Activated CD4-positive, alpha-beta T cell treated with anti-CD3 and anti-CD28 coated beads for 36 hours (primary cell): Measurements from ENCODE around the gene SLC2A14. TPM values are rescaled to one million over a fixed set of nuclear protein-coding genes. Genes with fewer than 3 reads are reported as not detected.
"Not testable (repeated sequence)": the region's sequence is repeated elsewhere in the genome, so short reads cannot be mapped to it uniquely, and the experiment has no call there.

ENCODE experiments used
- ATAC-seq: fragments of 200-7000 bp; cut with Tn5 transposase; one replicate; pipeline ENCODE4 v1.10.0; 2021; ENCODE audit warnings: mild to moderate bottlenecking, moderate library complexity
- CTCF ChIA-PET: fragments of 350-600 bp; sonication (Branson Sonifier 250); formaldehyde crosslinking; loops from one replicate; lab custom pipeline; 2021; ENCODE audit warnings: antibody characterized with exemption; lab: Charles Lee
- POLR2A ChIA-PET: fragments of 350-600 bp; sonication (Branson Sonifier 250); formaldehyde crosslinking; loops from one replicate; lab custom pipeline; 2021; ENCODE audit warnings: antibody characterized with exemption, inconsistent platforms; lab: Charles Lee
- DNase-seq: peaks from one replicate; pipeline ENCODE4 v3.0.0-alpha.2; 2020
- H3K27ac Mint-ChIP-seq: one replicate; pipeline ENCODE4 v1.8.0; 2021; ENCODE audit warnings: mixed read lengths
- H3K27me3 Mint-ChIP-seq: one replicate; pipeline ENCODE4 v1.8.0; 2021; ENCODE audit warnings: mixed read lengths
- H3K36me3 Mint-ChIP-seq: one replicate; pipeline ENCODE4 v1.8.0; 2021; ENCODE audit warnings: low read depth, mixed read lengths
- H3K4me1 Mint-ChIP-seq: one replicate; pipeline ENCODE4 v1.8.0; 2021; ENCODE audit warnings: mixed read lengths
- H3K4me3 Mint-ChIP-seq: one replicate; pipeline ENCODE4 v1.8.0; 2021; ENCODE audit warnings: mild to moderate bottlenecking, moderate library complexity, mixed read lengths
- H3K9me3 Mint-ChIP-seq: one replicate; pipeline ENCODE4 v1.8.0; 2021; ENCODE audit warnings: low read depth, mixed read lengths
- intact Hi-C, 2 experiments: fragments of 100-400 bp; cut with DNase I in 1 of 2; cut with micrococcal nuclease in 1 of 2; formaldehyde crosslinking; loops; one replicate each; pipeline versions ENCODE4 v1.14.2 to v1.15.1; 2022 to 2024; cut with DNase I, micrococcal nuclease
- total RNA-seq, 2 experiments: library from RNA; stranded (reverse); gene quantifications; one replicate each; pipeline ENCODE4 v1.2.3, GENCODE V29; 2021

Gene SLC2A14
- total RNA-seq, 2 experiments from 2014 or later, result 0.19 to 0.25 TPM

DNA sequence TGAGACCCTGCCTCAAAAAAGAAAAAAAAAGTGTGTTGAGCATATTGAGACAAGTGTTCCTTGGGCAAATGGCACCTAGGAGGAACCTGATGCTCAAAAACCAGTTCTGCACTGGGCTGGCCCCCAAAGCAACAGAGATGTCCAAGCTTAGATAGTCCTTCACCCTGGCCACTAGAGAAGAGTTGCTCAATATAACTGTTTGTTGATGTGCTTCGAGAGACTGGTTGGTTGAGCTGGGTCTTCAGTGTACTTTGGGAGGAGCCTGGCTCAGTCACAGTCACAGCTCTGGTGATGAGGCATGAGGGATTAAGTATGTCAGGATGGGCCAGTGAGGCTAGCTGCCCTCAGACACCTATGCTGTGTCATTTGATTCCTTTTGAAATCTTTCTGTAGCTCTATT is 38.0 kb downstream of the SLC2A14 start:
- DNase-seq (no peak), ATAC-seq (no peak)
- intact Hi-C loops, result loop anchor here in 1 of 2 experiments (5.0 kb wide), 1 partner anchor 243 kb away; no protein-coding TSS in a partner anchor
- H3K4me3 Mint-ChIP-seq, result no peak overlapping the region
- peaks cover 3% of the 10 kb centered on the region for H3K4me1 Mint-ChIP-seq
- ChIA-PET CTCF (interaction anchor here (0.6 to 1.1 kb wide), 3 partner anchors 8 to 890 kb away, joined by 3 to 4 read pairs (median 3); no protein-coding TSS in a partner anchor), POLR2A (no interaction called here)
- H3K36me3 Mint-ChIP-seq, result no peaks in the 10 kb centered on the region
- no peaks in the 10 kb centered on the region for H3K27me3 Mint-ChIP-seq
- H3K27ac Mint-ChIP-seq, result no peak overlapping the region
- H3K9me3 Mint-ChIP-seq, result no peaks in the 10 kb centered on the region

DNA sequence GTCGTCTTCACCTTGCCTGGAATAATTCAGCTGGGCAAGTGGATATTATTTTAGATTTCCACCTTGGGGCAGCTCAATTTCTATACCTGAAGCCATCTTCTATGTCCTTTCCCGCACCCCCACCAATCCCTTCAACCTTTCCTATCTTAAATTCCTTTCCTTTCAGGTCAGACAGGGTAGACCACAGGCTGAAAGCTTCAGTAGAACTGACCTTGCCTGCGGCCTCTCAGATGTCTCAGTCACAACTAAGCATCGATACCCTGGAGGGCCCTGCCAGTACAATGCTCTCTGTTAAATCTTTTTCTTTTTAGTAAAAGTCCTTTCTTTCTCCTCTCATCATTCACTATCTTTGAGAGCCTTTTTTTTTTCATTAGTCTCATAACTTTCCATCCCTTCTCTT is 38.9 kb downstream of the SLC2A14 start:
- ATAC-seq (no peak), DNase-seq (no peak)
- Mint-ChIP-seq H3K4me3 (no peak overlapping the region), H3K36me3 (no peaks in the 10 kb centered on the region), H3K27me3 (no peaks in the 10 kb centered on the region), H3K4me1 (peaks cover 3% of the 10 kb centered on the region), H3K27ac (no peak overlapping the region), H3K9me3 (no peaks in the 10 kb centered on the region)
- POLR2A ChIA-PET, result no interaction called here
- CTCF ChIA-PET, result interaction anchor here (0.5 to 2.6 kb wide), 5 partner anchors 9 to 623 kb away, joined by 3 to 9 read pairs (median 3); no protein-coding TSS in a partner anchor
- intact Hi-C loops, result loop anchor here in 1 of 2 experiments (5.0 kb wide), 1 partner anchor 243 kb away; no protein-coding TSS in a partner anchor

DNA sequence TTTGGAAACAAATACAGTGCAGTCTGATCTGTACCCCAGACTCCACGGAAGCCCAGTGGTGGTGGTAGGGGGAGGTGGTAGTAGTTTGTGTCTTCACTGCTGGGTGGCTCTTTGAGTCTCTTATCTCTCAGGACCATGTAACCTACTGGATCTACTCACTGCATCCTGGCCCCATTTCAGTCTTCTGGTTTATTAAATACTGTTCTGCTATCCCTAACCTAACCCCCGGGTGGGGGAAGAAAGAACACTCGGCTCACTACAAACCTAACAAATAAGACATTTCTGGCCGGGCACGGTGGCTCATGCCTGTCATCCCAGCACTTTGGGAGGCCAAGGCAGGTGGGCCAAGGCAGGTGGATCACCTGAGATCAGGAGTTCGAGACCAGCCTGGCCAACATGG is 39.5 kb downstream of the SLC2A14 start:
- not testable (repeated sequence) for H3K9me3 Mint-ChIP-seq, H3K36me3 Mint-ChIP-seq

DNA sequence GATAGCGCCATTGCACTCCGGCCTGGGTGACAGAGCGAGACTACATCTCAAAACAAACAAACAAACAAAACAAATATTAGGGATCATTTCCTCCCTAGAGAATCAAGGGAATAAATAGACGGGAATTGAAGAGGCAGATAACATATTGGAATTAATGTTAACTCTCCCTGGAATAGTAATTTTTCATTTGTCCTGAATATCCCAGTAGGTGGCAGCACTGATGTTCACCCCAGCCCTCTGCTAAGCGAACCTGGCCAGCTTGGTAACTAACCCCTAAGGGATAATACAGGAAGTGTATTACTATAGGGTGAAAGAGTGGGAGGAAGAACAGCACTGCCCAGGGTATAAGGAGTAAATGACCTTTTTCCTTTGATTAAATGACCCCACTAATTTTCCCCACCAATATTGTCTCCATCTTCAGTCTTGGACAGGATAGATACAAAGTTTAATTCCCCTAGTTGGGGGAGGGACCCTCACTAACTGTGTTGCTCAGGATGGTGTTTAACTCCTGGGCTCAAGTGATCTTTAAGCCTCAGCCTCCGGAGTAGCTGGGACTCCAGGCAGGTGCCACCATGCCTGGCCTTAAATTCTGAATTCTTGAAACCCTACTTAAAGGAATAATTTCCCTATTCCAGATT is 40.5 kb downstream of the SLC2A14 start:
- H3K4me1 Mint-ChIP-seq, result peaks cover 3% of the 10 kb centered on the region
- intact Hi-C loops, result loop anchor here in 1 of 2 experiments (1.0 to 5.0 kb wide), 2 partner anchors 163 to 245 kb away; no protein-coding TSS in a partner anchor
- H3K27ac Mint-ChIP-seq, result no peak overlapping the region
- H3K4me3 Mint-ChIP-seq, result no peak overlapping the region
- ATAC-seq (peak; percentile 92), DNase-seq (peak; percentile 61)
- ChIA-PET POLR2A (no interaction called here), CTCF (interaction anchor here (0.7 to 2.6 kb wide), 5 partner anchors 10 to 246 kb away, joined by 3 to 9 read pairs (median 5); no protein-coding TSS in a partner anchor)
- H3K36me3 Mint-ChIP-seq, result no peaks in the 10 kb centered on the region
- H3K9me3 Mint-ChIP-seq, result no peaks in the 10 kb centered on the region
- H3K27me3 Mint-ChIP-seq, result no peaks in the 10 kb centered on the region

More for the DNA sequence above, 39.5 kb downstream of the SLC2A14 start:
- H3K27me3 Mint-ChIP-seq, ATAC-seq, H3K4me1 Mint-ChIP-seq, POLR2A ChIA-PET, DNase-seq, H3K27ac Mint-ChIP-seq, H3K4me3 Mint-ChIP-seq: not testable (repeated sequence)
- intact Hi-C loops, result loop anchor here in 1 of 2 experiments (5.0 kb wide), 1 partner anchor 244 kb away; no protein-coding TSS in a partner anchor
- CTCF ChIA-PET, result interaction anchor here (2.6 kb wide), 1 partner anchor 11 kb away, joined by 9 read pairs; no protein-coding TSS in a partner anchor

DNA sequence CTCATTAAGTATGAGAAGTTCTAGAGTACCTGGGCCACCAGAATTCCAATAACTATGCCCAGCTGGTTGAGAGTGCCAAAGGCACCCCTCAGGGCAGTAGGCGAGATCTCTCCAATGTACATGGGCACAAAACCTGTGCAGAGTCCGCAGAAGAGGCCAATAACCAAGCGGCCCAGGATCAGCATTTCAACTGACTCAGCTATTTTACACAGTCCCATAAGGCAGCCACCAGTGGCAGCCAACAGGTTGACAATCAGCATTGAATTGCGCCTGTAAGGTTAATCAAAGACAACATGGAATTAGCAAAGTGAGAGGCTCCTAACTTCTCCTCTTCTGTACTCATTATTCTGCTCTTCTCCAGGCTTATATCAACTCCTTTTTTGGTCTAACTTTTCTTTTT is 43.0 kb downstream of the SLC2A14 start:
- H3K9me3 Mint-ChIP-seq, ATAC-seq, H3K4me3 Mint-ChIP-seq, DNase-seq, H3K4me1 Mint-ChIP-seq, H3K27ac Mint-ChIP-seq, POLR2A ChIA-PET, H3K27me3 Mint-ChIP-seq, H3K36me3 Mint-ChIP-seq: not testable (repeated sequence)
- CTCF ChIA-PET, result interaction anchor here (1.2 kb wide), 1 partner anchor 28 kb away, joined by 3 read pairs; no protein-coding TSS in a partner anchor
- intact Hi-C loops, result loop anchor here in 1 of 2 experiments (5.0 kb wide), 1 partner anchor 248 kb away; no protein-coding TSS in a partner anchor

DNA sequence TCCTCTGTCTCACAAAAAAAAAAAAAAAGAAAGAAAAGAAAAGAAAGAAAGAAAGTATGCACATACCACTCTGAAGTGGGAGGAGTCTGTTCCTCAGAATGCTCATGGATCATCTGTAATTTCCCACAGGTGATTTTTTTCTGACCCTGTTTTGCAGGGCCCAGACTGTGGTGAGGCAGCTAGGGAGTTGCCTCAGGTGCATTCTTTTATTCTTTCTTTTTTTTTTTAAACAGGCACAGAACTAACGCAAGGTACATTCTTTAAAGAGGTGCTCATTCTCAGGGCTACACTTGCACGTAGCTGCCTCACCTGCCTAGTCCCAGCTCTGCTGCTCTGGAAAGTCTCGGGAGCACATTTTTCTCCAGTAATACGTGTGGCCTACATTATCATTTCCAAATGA is 47.0 kb downstream of the SLC2A14 start:
- ATAC-seq, result not testable (repeated sequence)

DNA sequence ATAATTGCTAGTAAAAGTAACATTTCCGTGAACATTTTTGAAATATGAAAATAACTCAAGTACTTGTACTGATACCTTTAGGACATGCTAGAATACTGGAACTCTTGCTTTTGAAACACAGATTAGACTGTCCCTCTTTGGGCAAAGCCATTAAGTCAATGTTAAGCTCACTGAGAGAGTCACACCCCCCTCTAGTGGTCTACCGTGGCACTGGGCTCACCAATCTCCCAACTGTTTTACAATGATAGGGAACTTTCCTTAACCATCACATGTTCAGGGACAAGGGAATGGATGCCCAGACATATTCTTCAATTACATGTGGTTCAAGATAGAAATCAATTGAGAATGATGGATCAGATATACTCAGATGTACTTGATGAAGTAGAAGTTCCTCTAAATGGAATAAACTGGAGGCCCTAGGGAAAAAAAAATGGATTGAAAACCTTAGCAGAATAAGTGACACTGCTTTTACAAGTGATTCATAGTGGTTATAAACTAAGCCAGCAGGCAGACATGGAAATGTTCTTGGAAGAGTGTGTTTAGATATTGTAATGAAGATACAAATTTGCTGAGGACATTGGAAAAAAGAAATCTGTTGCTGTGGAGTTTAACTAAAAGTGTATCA is 65.7 kb downstream of the SLC2A14 start:
- H3K27ac Mint-ChIP-seq, result no peak overlapping the region
- intact Hi-C loops, result loop anchor here (1.0 to 10.0 kb wide), 4 partner anchors 130 to 588 kb away; no protein-coding TSS in a partner anchor
- no peaks in the 10 kb centered on the region for H3K4me1 Mint-ChIP-seq
- H3K9me3 Mint-ChIP-seq, result no peaks in the 10 kb centered on the region
- H3K4me3 Mint-ChIP-seq, result no peak overlapping the region
- H3K27me3 Mint-ChIP-seq, result peaks cover 2% of the 10 kb centered on the region
- peak; percentile 66 for ATAC-seq
- DNase-seq, result peak; percentile 81
- ChIA-PET POLR2A (no interaction called here), CTCF (interaction anchor here (0.6 to 6.3 kb wide), 23 partner anchors 7 to 859 kb away, joined by 3 to 55 read pairs (median 4); no protein-coding TSS in a partner anchor)
- no peaks in the 10 kb centered on the region for H3K36me3 Mint-ChIP-seq

More for the DNA sequence above, 47.0 kb downstream of the SLC2A14 start:
- H3K4me1 Mint-ChIP-seq, CTCF ChIA-PET, H3K4me3 Mint-ChIP-seq, H3K27ac Mint-ChIP-seq, H3K36me3 Mint-ChIP-seq, POLR2A ChIA-PET, DNase-seq, H3K27me3 Mint-ChIP-seq, H3K9me3 Mint-ChIP-seq, intact Hi-C loops: not testable (repeated sequence)

DNA sequence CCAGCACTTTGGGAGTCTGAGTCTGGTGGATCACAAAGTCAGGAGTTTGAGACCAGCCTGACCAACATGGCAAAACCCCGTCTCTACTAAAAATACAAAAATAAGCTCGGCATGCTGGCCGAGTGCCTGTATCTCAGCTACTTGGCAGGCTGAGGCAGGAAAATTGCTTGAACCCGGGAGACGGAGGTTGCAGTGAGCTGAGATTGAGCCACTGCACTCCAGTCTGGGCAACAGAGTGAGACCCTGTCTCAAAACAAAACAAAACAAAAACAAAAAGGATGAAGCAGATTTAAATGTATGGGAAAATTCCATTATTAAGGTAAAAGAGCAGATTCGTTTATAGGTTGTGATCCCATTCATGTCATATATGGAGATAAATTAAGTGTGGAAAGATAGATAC is 66.4 kb downstream of the SLC2A14 start:
- H3K27ac Mint-ChIP-seq, H3K36me3 Mint-ChIP-seq, POLR2A ChIA-PET, ATAC-seq, H3K4me3 Mint-ChIP-seq, H3K27me3 Mint-ChIP-seq, H3K9me3 Mint-ChIP-seq, H3K4me1 Mint-ChIP-seq, DNase-seq: not testable (repeated sequence)
- CTCF ChIA-PET, result interaction anchor here (0.6 to 6.3 kb wide), 24 partner anchors 8 to 860 kb away, joined by 3 to 55 read pairs (median 4); no protein-coding TSS in a partner anchor
- intact Hi-C loops, result loop anchor here (2.0 to 10.0 kb wide), 2 partner anchors 162 to 588 kb away; no protein-coding TSS in a partner anchor

DNA sequence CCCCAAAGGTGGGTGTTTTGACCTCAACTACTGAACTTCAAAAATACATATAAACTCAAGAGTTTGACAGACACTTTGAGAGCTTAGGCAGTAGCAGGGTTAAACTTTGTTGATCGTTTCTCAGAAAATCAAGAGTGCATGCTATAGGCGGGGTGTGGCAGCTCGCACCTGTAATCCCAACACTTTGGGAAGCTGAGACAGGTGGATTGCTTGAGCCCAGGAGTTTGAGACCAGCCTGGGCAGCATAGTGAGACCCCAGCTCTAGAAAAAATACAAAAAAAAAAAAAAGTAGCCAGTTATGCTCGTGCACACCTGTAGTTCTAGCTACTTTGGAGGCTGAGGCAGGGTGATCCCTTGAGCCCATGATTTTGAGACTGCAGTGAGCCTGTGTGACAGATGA is 71.3 kb downstream of the SLC2A14 start:
- CTCF ChIA-PET, result interaction anchor here (0.7 to 2.1 kb wide), 5 partner anchors 11 to 159 kb away, joined by 3 to 4 read pairs (median 3); no protein-coding TSS in a partner anchor
- Mint-ChIP-seq H3K27me3 (no peaks in the 10 kb centered on the region), H3K4me1 (no peaks in the 10 kb centered on the region), H3K9me3 (no peaks in the 10 kb centered on the region), H3K36me3 (no peaks in the 10 kb centered on the region), H3K4me3 (no peak overlapping the region), H3K27ac (no peak overlapping the region)
- POLR2A ChIA-PET, result no interaction called here
- intact Hi-C loops, result loop anchor here in 1 of 2 experiments (10.0 kb wide), 1 partner anchor 157 kb away; no protein-coding TSS in a partner anchor
- DNase-seq (no peak), ATAC-seq (no peak)

DNA sequence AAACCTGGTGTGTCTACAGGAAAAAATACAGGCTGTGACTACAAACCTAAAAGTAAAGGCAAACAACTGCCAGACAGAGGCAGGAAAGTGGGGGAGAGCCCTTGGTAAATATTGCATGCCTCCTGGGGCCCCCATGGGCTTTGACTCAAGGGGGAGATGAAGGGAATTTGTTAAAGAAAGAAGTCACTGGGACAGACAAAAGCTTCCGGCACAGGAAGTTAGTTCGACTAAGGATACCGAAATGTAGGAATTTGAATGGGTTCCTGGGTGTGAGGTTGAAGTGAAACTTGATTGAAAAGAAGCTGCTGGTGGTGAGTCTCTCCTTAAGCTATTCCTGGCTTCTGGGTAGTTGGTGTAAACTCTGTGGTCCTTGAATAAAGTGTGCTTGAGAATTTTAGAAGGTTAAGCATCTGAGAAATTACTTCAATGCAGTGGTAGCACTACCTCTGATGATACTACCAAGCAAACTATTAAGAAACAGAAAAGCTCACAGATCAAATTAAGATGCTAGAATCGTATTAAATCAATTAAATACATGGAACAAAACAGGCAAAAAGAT is 73.9 kb downstream of the SLC2A14 start:
- H3K9me3 Mint-ChIP-seq, POLR2A ChIA-PET, intact Hi-C loops, H3K27ac Mint-ChIP-seq, H3K4me1 Mint-ChIP-seq, H3K36me3 Mint-ChIP-seq, DNase-seq, H3K4me3 Mint-ChIP-seq, H3K27me3 Mint-ChIP-seq, ATAC-seq: not testable (repeated sequence)
- CTCF ChIA-PET, result interaction anchor here (0.7 to 1.8 kb wide), 4 partner anchors 8 to 156 kb away, joined by 3 to 5 read pairs (median 4); no protein-coding TSS in a partner anchor
